GM19025 (cell line): Measurements from ENCODE around the gene DNM3.
A peak's percentile ranks its signal among the peaks of the same experiment; 100 is the strongest.

ENCODE experiments used
- ATAC-seq: cut with Tn5 transposase; IDR thresholded peaks from one replicate; pipeline ENCODE4 v1.9.1; 2021; ENCODE audit warnings: mild to moderate bottlenecking, low read depth, moderate library complexity; ENCODE audit not compliant: unreplicated experiment

Gene DNM3

DNA sequence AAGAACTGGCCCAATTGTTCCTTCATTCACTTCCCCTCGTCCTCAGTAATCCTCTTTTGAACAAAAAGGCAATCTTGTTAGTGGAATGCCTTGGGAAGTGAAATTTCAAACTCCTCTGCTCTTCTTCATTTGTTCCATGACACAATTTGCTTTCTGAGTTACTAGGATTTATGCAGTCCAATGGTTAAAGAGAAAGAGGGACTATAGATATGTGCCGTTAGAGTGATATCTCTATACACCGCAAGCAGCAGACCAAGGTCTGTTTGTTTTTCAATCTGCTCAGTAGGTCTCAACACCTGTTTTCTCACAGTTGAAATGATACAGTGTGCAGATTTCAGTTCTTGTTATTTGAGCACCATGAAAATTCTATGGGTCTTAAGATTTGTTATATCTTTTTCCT is 244.0 kb downstream of the DNM3 start:
- no peak for ATAC-seq

DNA sequence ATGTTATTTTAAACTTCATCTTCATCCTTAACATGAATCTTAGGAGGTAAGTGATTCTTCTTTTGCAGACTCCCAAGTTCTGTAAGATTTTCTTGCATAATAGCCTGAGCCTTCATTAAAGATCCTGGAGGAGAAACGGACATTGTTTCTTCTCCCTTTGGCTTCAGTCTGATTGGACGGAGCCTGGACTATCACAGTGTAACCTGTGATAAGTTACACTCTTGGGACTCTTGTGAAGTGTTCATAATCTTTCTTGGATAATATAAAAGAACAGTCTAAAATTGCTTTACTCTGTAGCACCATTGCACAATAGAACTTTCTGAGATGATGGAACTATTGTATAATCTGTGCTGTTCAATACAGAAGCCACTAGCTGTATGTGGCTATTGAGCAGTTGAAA is 244.8 kb downstream of the DNM3 start:
- no peak for ATAC-seq

GRCh38 chr1:172088256-172088655 is 247.0 kb downstream of the DNM3 start:
- ATAC-seq, result no peak

DNA sequence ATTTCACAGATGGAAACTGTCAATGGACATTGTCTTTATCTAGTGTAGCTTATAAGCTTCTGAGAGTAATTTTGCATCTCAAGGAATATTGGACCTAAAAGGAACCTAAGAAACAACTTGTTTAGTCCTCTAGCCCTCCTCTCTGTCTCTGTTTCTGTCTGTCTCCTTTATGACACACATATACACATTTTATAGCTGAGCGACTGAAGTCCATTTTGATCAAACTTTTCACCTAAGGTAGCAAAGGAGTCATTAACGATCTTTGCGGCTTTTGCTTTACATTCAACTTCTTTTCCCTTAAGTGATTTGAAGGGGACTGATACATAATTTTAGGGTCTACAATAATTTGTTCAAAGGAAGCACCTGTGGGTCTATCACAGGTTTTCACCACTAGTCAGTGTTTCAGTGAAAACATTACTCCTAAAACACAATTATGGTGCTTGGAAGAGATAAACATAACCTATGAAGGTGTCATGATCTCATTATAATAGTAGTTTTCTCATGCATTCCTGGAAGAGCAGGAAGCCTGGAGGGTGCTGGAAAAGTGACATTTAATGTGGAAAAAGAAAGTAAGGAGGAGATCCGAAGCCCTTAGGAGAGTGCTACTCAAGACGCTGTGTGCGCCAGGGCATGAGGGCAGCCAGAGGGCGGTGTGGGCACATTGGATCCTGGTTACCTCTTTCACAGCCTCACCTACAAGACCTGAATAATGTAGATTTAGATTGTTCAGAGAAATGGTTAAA is 248.6 kb downstream of the DNM3 start:
- ATAC-seq, result peak; percentile 48

DNA sequence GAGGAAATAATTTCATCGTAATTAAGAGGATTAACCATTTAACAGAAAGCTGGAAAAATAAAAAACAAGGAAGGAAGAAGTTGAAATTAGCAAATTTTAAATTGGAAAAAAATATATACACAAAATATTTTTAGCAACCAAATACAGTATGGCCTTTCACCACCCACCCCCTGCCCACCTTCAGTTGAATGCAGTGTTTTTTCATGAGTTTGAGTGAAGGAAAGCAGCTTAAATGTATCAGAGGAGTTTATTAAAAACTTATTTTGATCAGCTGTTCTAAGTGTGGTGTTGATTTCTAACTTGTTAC is 249.2 kb downstream of the DNM3 start:
- no peak for ATAC-seq

DNA sequence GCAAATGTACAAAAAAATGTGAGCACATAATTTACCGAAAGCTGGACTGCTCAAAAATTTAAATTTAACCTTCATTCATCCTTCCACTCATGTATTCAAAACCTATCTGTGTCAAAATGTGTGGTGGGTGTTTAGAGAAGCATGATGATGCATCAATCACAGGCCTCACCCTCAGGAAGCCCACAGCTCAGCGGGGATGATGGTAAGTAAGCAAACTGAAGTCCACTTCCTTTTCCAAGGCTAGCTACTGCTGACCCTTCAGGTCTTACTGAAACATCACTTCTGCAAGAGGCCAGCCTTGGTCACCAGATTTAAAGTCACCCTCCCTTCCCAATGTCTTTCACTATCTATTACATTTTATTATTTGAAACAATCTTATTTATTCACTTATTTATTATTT is 254.5 kb downstream of the DNM3 start:
- ATAC-seq, result no peak

GRCh38 chr1:172105230-172105629 is 263.9 kb downstream of the DNM3 start:
- no peak for ATAC-seq

- ATAC-seq, result no peak
Observed at GRCh38 chr1:172107316-172107975, 266.1 kb downstream of the DNM3 start.

DNA sequence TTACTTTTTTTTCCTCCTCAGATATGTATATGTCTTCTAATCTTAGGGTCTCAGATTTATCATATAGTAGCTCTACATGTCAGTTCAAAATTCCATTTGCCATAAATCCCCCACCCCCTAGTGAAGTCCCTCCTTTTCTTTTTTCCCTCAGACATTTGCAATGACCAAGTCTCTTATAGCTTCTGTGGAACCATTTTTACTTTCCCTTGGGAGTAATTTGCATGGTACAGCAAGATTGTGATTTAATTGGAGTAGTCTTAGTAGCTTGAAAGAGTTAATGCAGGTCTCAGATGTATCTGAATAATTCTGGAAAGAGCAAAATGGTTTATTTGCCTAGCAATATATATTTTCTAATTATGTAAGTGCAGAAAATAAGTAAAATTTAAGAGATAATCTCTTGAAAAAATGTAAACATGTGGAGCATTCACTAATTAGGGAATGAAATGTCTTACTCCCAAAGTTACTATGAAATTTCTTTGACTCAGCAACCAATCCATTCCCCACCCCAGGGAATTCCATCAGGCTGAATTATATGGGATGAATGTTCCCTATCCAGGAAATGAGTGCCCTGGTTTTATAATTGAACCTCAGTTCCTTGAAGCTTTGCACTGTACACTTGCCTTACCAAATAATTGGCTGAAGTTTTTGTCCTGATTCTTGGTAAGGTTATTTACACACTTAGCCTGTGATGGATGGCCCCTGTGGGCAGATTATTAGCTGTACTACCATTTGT is 267.0 kb downstream of the DNM3 start:
- no peak for ATAC-seq

DNA sequence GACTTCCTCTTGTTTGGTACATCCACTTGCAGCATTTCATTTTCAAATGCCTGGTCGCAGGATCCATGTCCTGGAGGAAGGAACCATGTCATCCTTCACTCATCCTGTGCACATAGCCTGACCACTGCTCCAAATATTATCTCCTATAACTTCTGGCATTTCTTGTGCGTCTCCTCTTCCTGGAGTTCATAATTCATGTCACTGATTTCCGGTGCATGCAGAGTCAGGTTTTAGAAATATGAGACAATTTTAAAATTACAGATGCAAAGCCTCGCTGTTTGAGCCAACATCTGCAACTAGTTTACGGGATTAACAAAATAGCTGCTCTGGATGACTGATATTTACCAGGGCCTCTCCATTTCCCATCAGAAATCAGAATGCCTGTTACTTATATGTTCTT is 268.1 kb downstream of the DNM3 start:
- no peak for ATAC-seq

GRCh38 chr1:172112576-172112975 is 271.3 kb downstream of the DNM3 start:
- no peak for ATAC-seq

- ATAC-seq, result no peak
Observed at GRCh38 chr1:172117800-172118199, 276.5 kb downstream of the DNM3 start.

DNA sequence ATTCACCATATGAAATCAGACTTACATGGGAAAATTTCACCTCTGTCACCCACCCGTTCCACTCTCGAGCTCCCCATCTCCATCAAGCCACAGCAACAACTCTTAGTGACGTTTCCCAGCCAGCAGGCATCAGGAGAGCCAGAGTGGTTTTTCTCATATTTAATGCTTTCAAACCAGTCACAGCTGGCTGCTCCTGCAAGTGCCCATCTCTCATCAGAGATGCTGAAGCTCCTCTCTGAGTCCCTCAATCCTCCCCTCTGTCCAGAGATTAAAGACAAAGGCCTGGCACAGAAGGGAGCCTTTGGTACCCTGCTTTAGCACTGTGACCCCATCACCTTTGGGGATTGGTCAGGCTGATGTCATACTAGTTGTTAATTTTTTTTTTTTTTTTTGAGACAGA is 277.3 kb downstream of the DNM3 start:
- ATAC-seq, result no peak

DNA sequence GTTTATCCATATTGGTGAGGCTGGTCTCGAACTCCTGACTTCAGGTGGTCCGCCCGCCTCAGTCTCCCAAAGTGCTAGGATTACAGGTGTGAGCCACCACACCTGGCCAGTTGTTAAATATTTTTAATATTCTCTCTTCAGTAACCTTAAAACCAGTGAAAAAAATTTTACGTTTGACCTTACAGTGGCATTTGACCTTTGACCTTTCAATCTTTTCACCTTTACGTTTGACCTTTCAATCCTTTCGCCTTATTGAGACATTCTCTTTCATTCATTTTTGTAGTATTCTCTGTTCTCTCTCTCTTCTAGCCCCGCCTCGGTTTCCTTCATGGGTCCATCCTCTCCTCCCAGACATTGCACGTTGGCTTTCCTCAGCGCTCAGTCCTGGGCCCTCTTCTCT is 277.9 kb downstream of the DNM3 start:
- ATAC-seq, result no peak

- ATAC-seq, result no peak
Observed at GRCh38 chr1:172120381-172120780, 279.1 kb downstream of the DNM3 start.

- no peak for ATAC-seq
Observed at GRCh38 chr1:172121081-172121717, 279.9 kb downstream of the DNM3 start.

GRCh38 chr1:172122381-172122780 is 281.1 kb downstream of the DNM3 start:
- ATAC-seq, result no peak

DNA sequence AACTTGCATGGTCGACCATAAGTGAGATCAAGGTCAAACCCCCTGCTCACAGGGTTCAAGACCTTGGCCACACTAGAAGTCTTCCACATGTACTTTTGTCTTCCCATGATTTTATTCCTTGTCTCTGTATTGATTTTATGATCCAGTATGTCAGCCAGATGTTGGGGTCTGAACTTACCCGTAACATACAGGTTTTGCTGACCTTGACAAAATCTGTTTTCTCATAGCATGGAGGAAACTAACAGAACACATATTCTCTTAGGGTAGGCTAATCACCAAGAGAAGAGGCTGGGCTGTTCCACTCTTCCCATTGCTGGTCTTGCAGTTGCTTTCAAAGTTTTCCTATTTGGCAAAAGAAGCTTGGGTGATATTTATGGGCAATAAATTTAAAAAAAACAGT is 284.0 kb downstream of the DNM3 start:
- no peak for ATAC-seq

DNA sequence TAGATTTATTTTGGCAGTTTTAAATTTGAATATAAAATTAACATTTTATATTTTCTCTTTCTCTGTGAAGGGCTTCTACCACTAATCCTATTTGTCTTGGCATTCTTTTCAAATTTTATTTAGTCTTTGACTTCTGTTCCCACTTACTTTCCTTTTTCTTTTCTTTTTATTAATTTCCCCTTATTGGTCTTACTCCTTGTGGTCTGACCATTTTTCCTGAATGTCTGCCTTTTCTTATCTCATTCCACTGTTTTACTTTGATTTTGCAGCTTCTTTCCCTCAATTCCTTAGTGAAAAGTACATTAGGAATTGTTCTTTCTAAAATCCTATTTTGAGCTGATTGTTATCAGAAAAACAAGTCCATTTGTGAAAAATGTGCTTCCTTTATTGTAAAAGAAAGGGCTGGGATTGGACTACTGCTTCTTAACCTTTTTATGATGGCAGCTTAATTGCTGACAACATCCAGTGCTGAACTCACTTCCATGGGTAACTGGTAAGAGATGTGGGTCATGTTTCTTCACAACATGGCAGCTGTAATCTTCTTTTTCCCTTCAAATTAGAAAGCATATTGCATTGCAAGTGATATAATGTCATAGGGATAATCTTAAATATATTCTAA is 284.6 kb downstream of the DNM3 start:
- ATAC-seq, result no peak

DNA sequence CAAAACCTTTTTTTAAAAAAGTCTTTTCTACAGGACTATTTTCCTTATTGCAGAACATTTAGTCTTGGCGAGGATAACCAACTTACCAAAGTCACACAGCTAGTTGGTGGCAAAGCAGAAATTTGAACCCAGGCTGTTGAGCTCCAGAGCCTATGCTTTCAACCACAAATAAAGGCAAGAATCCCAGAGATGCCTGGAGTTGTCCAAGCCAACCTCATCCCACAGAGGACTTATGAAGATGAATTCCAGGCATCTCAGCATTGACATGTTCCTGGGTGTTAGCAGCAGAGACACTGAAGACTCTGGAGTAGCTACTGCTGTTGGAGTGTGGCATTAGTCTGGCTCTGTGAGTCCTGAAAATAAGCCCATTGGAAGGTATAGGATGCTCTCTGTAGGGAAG is 291.5 kb downstream of the DNM3 start:
- ATAC-seq, result no peak
